ENCODE measurements around the gene TMEM213.

GRCh38 chr7:138867744-138868143 is 70.0 kb downstream of the TMEM213 start:
- TF ChIP-seq, protein P1, sequence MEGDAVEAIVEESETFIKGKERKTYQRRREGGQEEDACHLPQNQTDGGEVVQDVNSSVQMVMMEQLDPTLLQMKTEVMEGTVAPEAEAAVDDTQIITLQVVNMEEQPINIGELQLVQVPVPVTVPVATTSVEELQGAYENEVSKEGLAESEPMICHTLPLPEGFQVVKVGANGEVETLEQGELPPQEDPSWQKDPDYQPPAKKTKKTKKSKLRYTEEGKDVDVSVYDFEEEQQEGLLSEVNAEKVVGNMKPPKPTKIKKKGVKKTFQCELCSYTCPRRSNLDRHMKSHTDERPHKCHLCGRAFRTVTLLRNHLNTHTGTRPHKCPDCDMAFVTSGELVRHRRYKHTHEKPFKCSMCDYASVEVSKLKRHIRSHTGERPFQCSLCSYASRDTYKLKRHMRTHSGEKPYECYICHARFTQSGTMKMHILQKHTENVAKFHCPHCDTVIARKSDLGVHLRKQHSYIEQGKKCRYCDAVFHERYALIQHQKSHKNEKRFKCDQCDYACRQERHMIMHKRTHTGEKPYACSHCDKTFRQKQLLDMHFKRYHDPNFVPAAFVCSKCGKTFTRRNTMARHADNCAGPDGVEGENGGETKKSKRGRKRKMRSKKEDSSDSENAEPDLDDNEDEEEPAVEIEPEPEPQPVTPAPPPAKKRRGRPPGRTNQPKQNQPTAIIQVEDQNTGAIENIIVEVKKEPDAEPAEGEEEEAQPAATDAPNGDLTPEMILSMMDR (conservative IDR thresholded peaks at IDR 0.05 in 1 of 2, IDR thresholded peaks at IDR 0.05 in 1 of 2; ENCODE audit: extremely low read depth in 1 of 2, insufficient read depth in 1 of 2, low read depth in 1 of 2, low read length in 2 of 2): no peak
- TF ChIP-seq EZH2 (IDR thresholded peaks at IDR 0.05; ENCODE audit: borderline replicate concordance, low read length): no peak
